Endothelial cell of umbilical vein (primary cell): ENCODE measurements around the gene FAM222B. TPM values are rescaled to one million over a fixed set of nuclear protein-coding genes. Genes with fewer than 3 reads are reported as not detected.

Experiments
- BruUV-seq: library from RNA; stranded (reverse); fragments of 400-500 nt; replicated peaks from 2 replicates; lab custom pipeline; 2021; lab: Mats Ljungman, UMichigan
- CTCF ChIA-PET: fragments of 300-600, 350-600 bp; sonication (Branson Sonifier 250); formaldehyde crosslinking; loops from one replicate; lab custom pipeline; 2021; ENCODE audit warnings: antibody characterized with exemption, inconsistent platforms; lab: Charles Lee
- POLR2A ChIA-PET: fragments of 300-600, 350-600 bp; sonication (Branson Sonifier 250); formaldehyde crosslinking; loops from one replicate; lab custom pipeline; 2021; ENCODE audit warnings: antibody characterized with exemption, inconsistent platforms; lab: Charles Lee
- DNase-seq: peaks from one replicate; pipeline ENCODE4 v3.0.0-alpha.2; 2011; ENCODE audit warnings: low read depth, low spot score
- FAIRE-seq: peaks from 2 replicates; lab custom pipeline; 2011; peaks lifted over from hg19 to GRCh38; lab: Jason Lieb, UNC
- H2AFZ ChIP-seq: 2 replicates; pipeline ENCODE4 v1.6.0; 2012; ENCODE audit warnings: low read depth, low read length, control low read depth, inconsistent platforms
- H3K27ac ChIP-seq: 2 replicates; pipeline ENCODE4 v1.5.1; 2011; ENCODE audit warnings: low read depth, mild to moderate bottlenecking, control low read depth, low read length, moderate library complexity; ENCODE audit not compliant: insufficient read depth
- H3K27me3 ChIP-seq, 2 experiments: 2 replicates each; pipeline versions ENCODE4 v1.6.0 to v1.6.1; 2011; ENCODE audit warnings: low read length in 2 of 2, mixed read lengths in 1 of 2; ENCODE audit not compliant: control insufficient read depth in 2 of 2, insufficient read depth in 2 of 2
- H3K36me3 ChIP-seq, 2 experiments: 2 replicates in 1 of 2; 3 replicates in 1 of 2; pipeline ENCODE4 v1.5.1; 2011; ENCODE audit warnings: low read length in 2 of 2, mild to moderate bottlenecking in 1 of 2, moderate library complexity in 1 of 2; ENCODE audit not compliant: control insufficient read depth in 2 of 2, insufficient read depth in 2 of 2; ENCODE audit errors: extremely low read depth in 1 of 2
- H3K4me1 ChIP-seq: 3 replicates; pipeline ENCODE4 v1.5.1; 2011; ENCODE audit warnings: mild to moderate bottlenecking, low read length; ENCODE audit not compliant: control insufficient read depth, insufficient read depth; ENCODE audit errors: extremely low read depth
- H3K4me2 ChIP-seq: 2 replicates; pipeline ENCODE4 v1.6.1; 2011; ENCODE audit warnings: low read length, control low read depth, mixed read lengths; ENCODE audit not compliant: insufficient read depth
- H3K4me3 ChIP-seq, 3 experiments: fragments of 200-600 bp in 1 of 3; sonication (generic), shearing (Covaris generic) in 1 of 3; replicated peaks in 1 of 3; 2 replicates each; pipeline ENCODE4 v1.5.1; 2011 to 2016; ENCODE audit warnings: control low read depth in 3 of 3, low read length in 3 of 3, mild to moderate bottlenecking in 2 of 3, inconsistent platforms in 1 of 3, low read depth in 1 of 3, moderate library complexity in 1 of 3; ENCODE audit not compliant: insufficient read depth in 1 of 3
- H3K79me2 ChIP-seq: 2 replicates; pipeline ENCODE4 v1.6.0; 2012; ENCODE audit warnings: low read length, inconsistent platforms; ENCODE audit not compliant: control insufficient read depth, insufficient read depth
- H3K9ac ChIP-seq: replicated peaks from 2 replicates; pipeline ENCODE3; 2011; ENCODE audit warnings: low read length, control low read depth; ENCODE audit not compliant: insufficient read depth; ENCODE audit errors: extremely low read depth
- H3K9me1 ChIP-seq: replicated peaks from 3 replicates; pipeline ENCODE4 v1.6.0; 2011; ENCODE audit warnings: mild to moderate bottlenecking, low read length; ENCODE audit not compliant: control insufficient read depth, insufficient read depth; ENCODE audit errors: extremely low read depth
- H3K9me3 ChIP-seq: replicated peaks from 2 replicates; pipeline ENCODE4 v1.5.1; 2012; ENCODE audit warnings: low read length, inconsistent platforms; ENCODE audit not compliant: control insufficient read depth, insufficient read depth
- H4K20me1 ChIP-seq: replicated peaks from 2 replicates; pipeline ENCODE3; 2011; ENCODE audit warnings: mild to moderate bottlenecking, low read length; ENCODE audit not compliant: control insufficient read depth, insufficient read depth; ENCODE audit errors: extremely low read depth
- CTCF ChIP-seq, 2 donors: IDR thresholded peaks; 1 replicate in 1 of 2; 2 replicates in 1 of 2; pipeline ENCODE4 v1.5.1; 2011; ENCODE audit warnings: low read length in 2 of 2, mild to moderate bottlenecking in 2 of 2, moderate library complexity in 2 of 2, control low read depth in 1 of 2, inconsistent platforms in 1 of 2, low read depth in 1 of 2; ENCODE audit not compliant: insufficient read depth in 1 of 2; ENCODE audit errors: extremely low read depth in 1 of 2
- EZH2 ChIP-seq: IDR thresholded peaks from 2 replicates; pipeline ENCODE4 v1.6.1; 2012; ENCODE audit warnings: borderline replicate concordance, low read depth, mild to moderate bottlenecking, moderate library complexity, low read length, inconsistent platforms; ENCODE audit not compliant: severe bottlenecking
- FOS ChIP-seq: IDR thresholded peaks from 2 replicates; pipeline ENCODE4 v1.6.1; 2011; ENCODE audit warnings: mild to moderate bottlenecking, low read length, moderate library complexity, borderline replicate concordance; ENCODE audit not compliant: insufficient read depth
- GATA2 ChIP-seq: IDR thresholded peaks from 2 replicates; pipeline ENCODE4 v1.7.0; 2011; ENCODE audit warnings: low read depth, mild to moderate bottlenecking, moderate library complexity, mixed read lengths, low read length; ENCODE audit not compliant: insufficient read length, insufficient read depth
- JUN ChIP-seq: IDR thresholded peaks from 2 replicates; pipeline ENCODE4 v1.6.1; 2011; ENCODE audit warnings: borderline replicate concordance, low read depth; ENCODE audit not compliant: insufficient read length, insufficient read depth
- MAX ChIP-seq: IDR thresholded peaks from 2 replicates; pipeline ENCODE4 v1.6.1; 2011; ENCODE audit not compliant: insufficient read depth, insufficient read length
- MYC ChIP-seq: IDR thresholded peaks from one replicate; pipeline ENCODE4 v1.6.1; 2011; ENCODE audit warnings: mild to moderate bottlenecking, low read depth, low read length
- POLR2A ChIP-seq: IDR thresholded peaks from 2 replicates; pipeline ENCODE4 v1.6.1; 2012; ENCODE audit warnings: low read depth, mild to moderate bottlenecking, control low read depth, low read length
- POLR2AphosphoS5 ChIP-seq: IDR thresholded peaks from 2 replicates; pipeline ENCODE4 v1.6.1; 2012; ENCODE audit warnings: low read depth, mild to moderate bottlenecking, control low read depth, low read length, moderate library complexity; ENCODE audit not compliant: insufficient read depth
- dilution Hi-C: fragments of 300-500 bp; cut with MboI; formaldehyde crosslinking; loops from one replicate; pipeline ENCODE4 v1.15.0; 2019; ENCODE audit warnings: low sequenced_read_pairs; ENCODE audit not compliant: extremely low pct_ligation_motif_present
- intact Hi-C: fragments of 100-400 bp; cut with micrococcal nuclease; formaldehyde crosslinking; loops from one replicate; pipeline ENCODE4 v1.10.0; 2022
- polyA plus RNA-seq, 4 experiments: library from polyadenylated mRNA; depleted of rRNA in 3 of 4; stranded (reverse) in 3 of 4; unstranded in 1 of 4; fragments of >200 nt; gene quantifications; 2 replicates each; pipeline versions ENCODE4 v1.2.1 to v1.2.3, GENCODE V29; 2011 to 2012; ENCODE audit warnings: missing spikeins in 1 of 4
- total RNA-seq: library from RNA; stranded (reverse); gene quantifications from 2 replicates; pipeline ENCODE4 v1.2.3, GENCODE V29; 2021

The FAM222B gene
- total and polyA plus RNA-seq, 2 donors (not counting 3 experiments of a cell fraction or from before 2014, with no cell fraction given): 21.1 to 30.6 TPM

GRCh38 chr17:28889996-28890395 lies 47.4 kb upstream of the FAM222B start:
- intact Hi-C loops: no loop called here
- TF ChIP-seq MYC (no peak), FOS (no peak), GATA2 (no peak), EZH2 (no peak), POLR2A (no peak), POLR2AphosphoS5 (no peak), CTCF (IDR thresholded peaks at IDR 0.05; ENCODE audit: extremely low read depth in 1 of 2, insufficient read depth in 1 of 2, low read depth in 1 of 2, low read length in 2 of 2) (no peak), JUN (no peak), MAX (no peak)
- Histone ChIP-seq H2AFZ (no peak overlapping the region), H3K4me2 (no peak overlapping the region), H3K27me3 (no peaks in the 10 kb centered on the region), H3K9ac (peak overlapping the region; percentile 7), H4K20me1 (no peaks in the 10 kb centered on the region), H3K36me3 (peaks cover 0 to 9% of the 10 kb centered on the region in 2 experiments), H3K27ac (peak overlapping the region; percentile 32), H3K9me1 (no peaks in the 10 kb centered on the region), H3K4me3 (no peak overlapping the region), H3K4me1 (peaks cover 40% of the 10 kb centered on the region), H3K9me3 (no peaks in the 10 kb centered on the region), H3K79me2 (peaks cover 10% of the 10 kb centered on the region)
- DNase-seq (peak; percentile 28), FAIRE-seq (no peak)
- dilution Hi-C loops: no loop called here
- BruUV-seq: no TSS peak
- ChIA-PET CTCF (interaction anchor here (0.9 to 2.5 kb wide), 5 partner anchors 12 to 163 kb away, joined by 3 to 7 read pairs (median 3); no protein-coding TSS in a partner anchor), POLR2A (no interaction called here)
